BJ (cell line): ENCODE results near the gene GUCA1C. TPM values are rescaled to one million over a fixed set of nuclear protein-coding genes. Genes with fewer than 3 reads are reported as not detected.
A peak's percentile ranks its signal among the peaks of the same experiment; 100 is the strongest.

Experiments
- CTCF ChIA-PET: fragments of 350-600 bp; formaldehyde crosslinking; extraction: SDS; loops from one replicate; lab custom pipeline; 2021; ENCODE audit warnings: antibody characterized with exemption, inconsistent platforms; lab: Yijun Ruan, JAX
- POLR2A ChIA-PET: fragments of 300-600 bp; sonication (Branson Sonifier 250); formaldehyde crosslinking; extraction: SDS; loops from one replicate; lab custom pipeline; 2021; ENCODE audit warnings: antibody characterized with exemption; lab: Charles Lee
- DNase-seq: peaks from one replicate; pipeline ENCODE4 v3.0.0-alpha.2; 2011; ENCODE audit warnings: low read depth
- H3K27me3 ChIP-seq: 2 replicates; pipeline ENCODE4 v1.6.0; 2011; ENCODE audit warnings: low read length; ENCODE audit not compliant: control insufficient read depth, insufficient read depth
- H3K36me3 ChIP-seq: 2 replicates; pipeline ENCODE4 v1.5.1; 2011; ENCODE audit warnings: low read length; ENCODE audit not compliant: control insufficient read depth, insufficient read depth
- H3K4me3 ChIP-seq: 2 replicates; pipeline ENCODE4 v1.5.1; 2011; ENCODE audit warnings: low read depth, mild to moderate bottlenecking, control low read depth, low read length
- CTCF ChIP-seq: IDR thresholded peaks from 2 replicates; pipeline ENCODE4 v1.5.1; 2011; ENCODE audit warnings: low read depth, mild to moderate bottlenecking, control low read depth, inconsistent platforms, low read length, moderate library complexity; ENCODE audit not compliant: insufficient read depth
- polyA plus RNA-seq: library from polyadenylated mRNA; depleted of rRNA; stranded (reverse); fragments of >200 nt; gene quantifications from 2 replicates; pipeline ENCODE4 v1.2.3, GENCODE V29; 2011

The GUCA1C gene
- polyA plus RNA-seq, 1 experiment: not detected

- no peaks in the 10 kb centered on the region for H3K36me3 ChIP-seq
- no peak overlapping the region for H3K4me3 ChIP-seq
- H3K27me3 ChIP-seq: no peaks in the 10 kb centered on the region
- DNase-seq: no peak
- CTCF ChIA-PET: no interaction called here
- no peak for TF ChIP-seq CTCF
- POLR2A ChIA-PET: no interaction called here
Measured at GRCh38 chr3:108940166-108940565, 13.5 kb downstream of the GUCA1C start.

- H3K27me3 ChIP-seq: no peaks in the 10 kb centered on the region
- ChIA-PET POLR2A (no interaction called here), CTCF (no interaction called here)
- DNase-seq: no peak
- no peaks in the 10 kb centered on the region for H3K36me3 ChIP-seq
- no peak overlapping the region for H3K4me3 ChIP-seq
- TF ChIP-seq CTCF: no peak
Measured at GRCh38 chr3:108936924-108937689, 16.6 kb downstream of the GUCA1C start.

GRCh38 chr3:108931035-108931434 is 22.6 kb downstream of the GUCA1C start:
- ChIA-PET POLR2A (no interaction called here), CTCF (no interaction called here)
- no peak for DNase-seq
- TF ChIP-seq CTCF: no peak
- H3K4me3 ChIP-seq: no peak overlapping the region
- H3K36me3 ChIP-seq: no peaks in the 10 kb centered on the region
- no peaks in the 10 kb centered on the region for H3K27me3 ChIP-seq

GRCh38 chr3:108918866-108919265 is 34.8 kb downstream of the GUCA1C start:
- Histone ChIP-seq H3K4me3 (no peak overlapping the region), H3K36me3 (no peaks in the 10 kb centered on the region), H3K27me3 (no peaks in the 10 kb centered on the region)
- ChIA-PET POLR2A (no interaction called here), CTCF (interaction anchor here (1.1 to 2.7 kb wide), 2 partner anchors 254 to 257 kb away, joined by 3 to 8 read pairs; no protein-coding TSS in a partner anchor)
- no peak for TF ChIP-seq CTCF
- no peak for DNase-seq

- Histone ChIP-seq H3K27me3 (no peaks in the 10 kb centered on the region), H3K4me3 (no peak overlapping the region), H3K36me3 (no peaks in the 10 kb centered on the region)
- ChIA-PET POLR2A (no interaction called here), CTCF (interaction anchor here (0.7 to 2.0 kb wide), 17 partner anchors 10 to 440 kb away, joined by 3 to 30 read pairs (median 4); no protein-coding TSS in a partner anchor)
- TF ChIP-seq CTCF: peak; percentile 85
- DNase-seq: no peak
Measured at GRCh38 chr3:108914774-108915641, 38.7 kb downstream of the GUCA1C start.
